Activated CD8-positive, alpha-beta memory T cell treated with anti-CD3 and anti-CD28 coated beads for 24 hours (primary cell): ENCODE measurements around the gene TGFBR3.

ENCODE experiments used
- DNase-seq: peaks from one replicate; pipeline ENCODE4 v3.0.0-alpha.2; 2020

The TGFBR3 gene

DNA sequence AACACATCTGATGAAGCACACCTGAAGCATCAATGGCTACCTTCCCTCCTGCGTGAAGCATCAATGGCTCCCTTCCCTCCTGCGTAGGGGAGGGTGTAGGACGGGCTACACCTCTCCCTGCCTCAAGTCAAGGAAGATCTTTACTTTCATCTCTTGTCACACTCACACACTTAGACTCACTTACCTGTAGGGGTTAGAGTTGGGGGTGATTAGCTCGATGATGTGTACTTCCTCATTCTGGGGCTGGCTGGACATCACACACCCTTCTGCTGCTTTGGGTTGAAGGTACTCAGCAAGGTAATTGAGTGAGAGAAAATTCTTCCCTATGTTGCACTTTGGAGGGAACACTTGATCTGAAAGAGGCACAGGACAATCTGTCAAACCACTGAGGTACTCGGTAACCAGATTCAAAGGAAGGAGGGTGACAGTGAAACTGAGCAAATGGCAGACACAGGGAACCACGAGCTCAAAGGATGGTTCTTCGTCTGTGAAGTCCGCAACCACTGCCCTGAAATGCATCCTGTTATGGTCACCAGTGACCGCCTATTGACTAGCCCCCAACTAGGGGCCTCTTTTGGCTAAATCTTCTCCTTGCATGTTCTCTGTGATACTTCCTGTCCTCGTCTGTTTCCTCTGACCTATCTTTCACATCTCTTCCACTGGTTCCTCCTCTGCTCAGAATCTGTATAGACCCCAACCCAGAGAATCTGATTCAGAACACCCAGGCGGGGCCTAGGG lies 156.2 kb downstream of the TGFBR3 start:
- no peak for DNase-seq

DNA sequence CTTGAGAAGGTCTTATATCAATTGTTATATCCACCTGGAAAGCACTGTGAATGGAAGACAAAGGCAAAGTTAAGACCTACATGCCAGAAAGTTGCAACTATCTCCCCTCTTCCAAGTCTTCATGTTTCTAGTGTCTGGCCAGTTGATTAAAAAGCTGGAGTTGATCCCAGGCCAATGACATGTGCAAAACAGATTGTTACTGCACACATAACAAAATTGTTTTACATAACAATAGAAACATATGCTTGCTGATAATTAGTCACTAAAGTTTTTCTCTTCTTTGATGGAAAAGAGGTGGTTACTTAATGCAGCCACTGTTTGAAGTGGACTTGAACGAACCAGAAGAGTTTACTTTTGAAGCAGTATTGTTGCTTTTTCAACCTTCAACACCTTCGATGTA lies 158.2 kb downstream of the TGFBR3 start:
- DNase-seq: no peak

DNA sequence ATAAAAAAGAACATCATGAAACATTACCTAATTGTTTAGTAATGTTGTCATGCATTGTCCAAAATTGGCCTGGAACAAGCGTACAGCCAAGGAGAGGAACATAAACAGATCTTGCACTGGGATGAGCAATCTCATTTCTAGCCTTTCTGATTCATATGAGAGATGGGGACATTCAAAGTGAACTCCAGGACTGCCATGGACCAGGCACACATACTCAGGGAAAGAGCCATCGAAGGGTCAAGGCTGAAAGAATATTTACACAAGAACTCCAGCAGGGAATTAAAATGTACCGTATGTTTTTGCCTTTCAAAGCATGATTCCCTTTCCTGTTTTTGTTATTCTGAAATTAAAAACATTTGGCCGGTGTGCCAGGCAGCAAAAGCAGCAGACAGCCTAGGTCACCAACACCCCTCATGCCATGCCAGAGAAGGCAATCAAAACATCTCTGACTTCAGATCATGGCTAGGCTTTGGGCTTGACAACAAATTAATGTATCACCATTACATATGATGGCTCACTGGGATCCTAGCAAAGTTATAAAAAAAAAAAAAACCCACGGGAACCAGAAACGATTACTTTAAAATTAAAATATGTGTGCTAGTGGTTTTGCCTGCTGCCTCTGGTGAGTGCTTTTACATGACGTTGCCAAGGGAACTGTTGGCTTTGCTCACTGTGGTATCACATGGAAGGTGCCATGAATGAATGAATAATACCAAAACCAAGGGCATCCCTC lies 159.8 kb downstream of the TGFBR3 start:
- no peak for DNase-seq

DNA sequence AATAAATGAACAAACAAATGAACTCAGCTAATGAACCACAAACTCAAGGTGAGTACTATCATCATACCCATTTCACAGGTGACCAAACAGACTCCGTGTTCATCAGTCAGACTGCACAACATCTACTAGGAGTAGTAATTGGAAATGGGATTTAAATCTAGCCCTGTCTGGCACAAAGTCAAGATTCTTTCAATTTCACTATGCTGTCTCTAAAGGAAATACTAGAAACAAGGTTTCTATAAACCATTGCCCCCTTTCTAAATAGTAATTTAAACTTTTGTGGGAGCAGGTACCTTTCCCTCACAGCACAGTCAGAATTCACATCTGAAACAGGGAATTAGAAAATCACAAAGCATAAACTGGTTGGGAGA lies 160.3 kb downstream of the TGFBR3 start:
- DNase-seq: no peak

DNA sequence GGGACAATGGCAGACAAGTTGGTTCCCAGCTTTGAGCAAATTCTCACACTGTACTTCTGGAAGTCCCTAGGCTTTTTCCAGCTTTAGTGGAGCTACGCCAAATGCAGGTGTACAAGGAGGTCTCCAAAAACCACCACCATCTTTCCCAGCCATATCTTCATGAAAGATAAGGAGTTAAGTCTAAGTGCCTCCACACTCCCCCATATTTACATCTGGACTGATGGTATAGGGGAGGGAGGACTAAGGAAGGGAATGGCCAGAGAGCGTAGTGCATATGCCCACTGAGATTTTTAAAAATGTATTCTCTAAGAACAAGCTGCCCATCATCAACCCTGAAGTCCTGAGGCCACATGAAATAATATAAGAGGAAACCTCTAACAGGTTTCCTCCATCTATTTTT lies 161.3 kb downstream of the TGFBR3 start:
- DNase-seq: no peak

- no peak for DNase-seq
These were observed 161.7 kb downstream of the TGFBR3 start for GRCh38 chr1:91724231-91724630.

GRCh38 chr1:91720044-91720443 lies 165.9 kb downstream of the TGFBR3 start:
- no peak for DNase-seq

GRCh38 chr1:91718877-91719276 lies 167.1 kb downstream of the TGFBR3 start:
- DNase-seq: no peak

- no peak for DNase-seq
These were observed 167.6 kb downstream of the TGFBR3 start for GRCh38 chr1:91718368-91718767.

- no peak for DNase-seq
These were observed 168.1 kb downstream of the TGFBR3 start for GRCh38 chr1:91717839-91718238.

- DNase-seq: no peak
These were observed 169.6 kb downstream of the TGFBR3 start for GRCh38 chr1:91716339-91716738.

DNA sequence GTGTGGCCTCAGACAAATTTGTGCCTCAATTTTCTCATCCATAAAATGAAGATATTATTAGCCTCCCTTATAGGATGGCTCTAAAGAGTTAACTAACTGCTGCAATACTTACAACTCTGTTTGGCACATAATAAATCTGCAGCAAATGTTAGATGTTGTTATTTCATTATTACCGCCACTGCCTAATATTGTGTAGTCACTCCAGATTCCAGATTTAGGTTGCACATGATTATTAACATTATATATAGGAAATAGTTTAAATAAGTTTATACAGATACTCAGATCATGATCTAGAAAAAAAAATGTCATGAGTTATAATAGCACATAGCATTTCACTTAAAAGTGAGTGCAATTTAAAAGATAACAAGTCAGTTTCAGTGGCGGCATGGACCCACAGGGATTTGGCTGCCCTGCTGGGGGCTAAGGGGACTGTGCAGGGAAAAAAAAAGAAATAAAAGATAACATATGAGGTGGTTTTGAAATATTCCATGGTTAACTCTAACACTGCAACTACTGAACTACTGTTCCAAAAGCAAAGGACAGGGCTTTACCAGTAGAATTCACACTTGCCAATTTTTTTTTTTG lies 170.4 kb downstream of the TGFBR3 start:
- DNase-seq: no peak

DNA sequence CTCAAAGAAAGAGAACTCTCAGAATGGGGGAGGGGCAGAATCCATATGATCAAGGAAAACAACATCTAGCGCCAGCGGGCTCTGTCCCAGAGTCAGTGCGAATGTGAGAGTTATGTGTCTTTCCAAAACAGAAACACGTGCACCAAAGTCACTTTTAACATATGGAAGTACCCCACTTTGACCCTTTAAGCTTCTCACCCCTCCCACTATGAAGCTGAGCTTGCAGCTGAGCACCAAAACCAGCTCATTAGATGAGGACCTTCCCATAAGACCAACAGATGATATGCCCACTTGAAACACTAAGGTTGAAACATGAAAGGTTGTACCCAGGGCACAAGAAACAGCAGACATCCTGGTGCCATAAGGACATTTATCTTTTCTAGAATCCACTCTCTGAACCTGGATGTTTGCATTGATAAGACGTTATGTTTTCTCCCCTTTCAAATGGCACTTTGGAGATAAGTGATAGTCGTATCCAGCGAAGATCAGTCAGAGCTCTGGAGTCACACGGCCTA lies 171.0 kb downstream of the TGFBR3 start:
- DNase-seq: no peak

DNA sequence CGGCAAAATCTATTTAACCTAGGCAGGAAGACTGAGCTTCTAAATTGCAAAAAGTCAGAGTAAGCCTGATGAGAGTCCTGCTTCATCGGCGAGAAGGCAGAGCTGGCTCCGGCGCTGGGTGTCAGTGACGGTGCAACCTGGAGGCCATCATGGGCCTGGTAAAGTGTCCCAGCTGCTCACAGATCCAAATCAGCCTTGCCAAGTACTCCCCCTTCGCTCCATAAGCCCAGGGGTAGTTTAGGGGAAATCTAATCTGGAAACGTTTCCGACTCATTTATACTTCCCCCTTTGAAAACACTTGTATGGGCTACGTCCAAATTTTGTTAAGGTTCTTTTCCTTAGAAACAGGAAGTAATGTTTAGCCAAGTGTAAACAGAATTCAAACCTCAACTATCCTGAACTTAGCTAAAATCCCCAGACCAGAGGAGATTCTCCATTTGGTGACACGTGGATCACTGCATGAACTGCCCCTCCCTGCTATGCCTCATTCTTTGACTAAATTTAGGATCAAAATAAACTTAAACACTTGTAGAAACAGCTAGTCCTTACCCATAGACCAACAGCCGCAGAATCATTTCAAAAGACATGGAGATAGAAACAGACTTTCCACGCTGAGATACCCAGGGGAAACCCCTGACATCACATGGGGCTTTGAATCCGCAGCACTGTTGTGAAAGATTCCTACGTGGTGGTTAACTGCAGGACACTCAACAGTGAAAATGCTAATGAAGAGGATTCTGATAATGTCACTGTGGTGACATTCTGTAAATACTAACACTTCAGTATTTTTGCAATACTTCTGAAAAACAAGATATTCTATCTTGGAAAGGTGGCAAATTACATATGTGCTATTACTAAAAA lies 172.7 kb downstream of the TGFBR3 start:
- DNase-seq: no peak

DNA sequence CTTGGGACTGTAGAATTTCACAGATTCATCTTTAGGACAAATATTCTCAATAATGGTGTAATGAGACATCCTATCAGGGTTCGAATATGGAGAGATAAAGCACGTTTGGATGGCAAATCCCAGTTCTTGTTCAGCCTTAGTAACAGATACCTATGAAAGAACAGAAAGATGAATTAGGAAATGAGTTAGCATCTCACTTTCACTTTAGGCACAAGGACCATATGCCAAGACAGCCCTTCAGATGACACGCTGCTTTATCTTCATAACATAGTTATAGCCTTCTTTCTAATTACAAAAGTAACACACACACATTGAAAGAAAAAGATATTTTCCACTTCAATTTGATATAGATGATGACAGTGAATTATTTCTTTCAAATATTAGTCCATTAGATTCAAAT lies 173.6 kb downstream of the TGFBR3 start:
- DNase-seq: no peak

DNA sequence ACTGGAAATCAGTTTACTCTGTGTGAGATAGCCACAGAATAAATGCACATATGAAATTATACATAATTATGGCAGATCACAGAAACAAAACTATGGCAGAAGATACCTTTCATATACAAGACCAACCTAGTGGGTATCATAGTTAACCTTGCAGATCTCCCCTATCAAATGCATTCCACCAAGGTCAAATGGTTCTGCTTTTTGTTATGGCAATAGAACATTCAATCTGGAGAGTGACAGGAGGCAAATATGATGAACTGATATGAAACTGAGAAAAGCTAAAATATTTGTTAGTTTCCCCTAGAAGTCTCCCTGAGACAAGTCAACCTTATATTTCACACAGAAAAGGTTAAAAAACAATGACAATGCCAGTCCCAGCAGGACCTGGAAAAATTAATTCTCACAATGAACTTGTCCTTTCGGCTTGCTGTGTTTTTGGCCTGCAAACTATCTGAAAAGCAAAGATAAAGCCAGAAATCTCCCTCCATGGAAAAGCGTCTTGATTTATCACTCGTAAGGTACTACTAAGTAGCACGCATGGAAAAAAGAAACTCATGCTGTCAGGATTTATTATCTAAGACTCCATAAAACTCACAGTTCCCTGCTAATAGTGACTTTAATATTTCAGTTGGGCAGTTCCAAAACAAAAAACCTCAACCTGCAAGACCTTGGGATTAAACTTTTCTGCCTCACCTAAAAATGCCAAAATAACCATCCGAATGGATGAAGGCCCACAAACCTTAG lies 174.3 kb downstream of the TGFBR3 start:
- no peak for DNase-seq

GRCh38 chr1:91710261-91710660 lies 175.7 kb downstream of the TGFBR3 start:
- DNase-seq: no peak

- DNase-seq: no peak
These were observed 177.3 kb downstream of the TGFBR3 start for GRCh38 chr1:91708691-91709090.

GRCh38 chr1:91707890-91708218 lies 178.1 kb downstream of the TGFBR3 start:
- DNase-seq: no peak

DNA sequence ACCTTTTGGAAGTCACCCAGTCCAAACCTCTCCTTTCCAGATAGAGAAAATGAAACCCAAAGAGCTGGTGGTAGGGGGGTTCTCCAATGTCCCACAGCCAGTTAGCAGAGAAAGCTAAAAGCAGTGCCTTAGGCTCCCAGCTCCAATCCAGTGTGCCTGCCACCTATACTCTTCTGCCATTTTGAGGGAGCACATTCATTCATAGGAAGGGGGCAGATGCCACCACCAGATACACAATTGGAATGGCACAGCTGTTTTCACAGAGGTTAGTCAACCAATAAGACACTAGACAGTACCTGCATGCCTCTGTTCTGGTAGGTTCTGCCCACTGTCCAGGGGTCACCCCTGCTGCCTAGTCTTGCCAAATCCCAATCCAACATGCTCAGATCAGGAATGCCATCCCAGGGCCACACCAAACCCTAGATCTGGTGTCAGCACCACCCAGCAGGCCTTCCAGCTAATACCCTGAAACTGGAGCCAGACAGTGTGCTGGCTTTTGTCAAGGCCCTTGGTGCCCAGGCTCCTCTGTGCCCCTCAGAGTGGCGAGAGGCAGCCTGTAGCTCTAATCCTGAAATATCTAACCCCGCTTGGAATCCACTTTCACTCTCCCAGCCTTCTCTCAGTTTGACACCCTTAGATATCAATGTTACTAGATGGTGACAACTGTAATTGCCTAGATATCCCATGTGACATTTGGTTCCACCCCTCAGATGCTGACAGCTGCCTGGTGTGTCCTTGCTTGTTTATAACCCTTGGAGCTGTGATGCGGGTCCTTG lies 178.6 kb downstream of the TGFBR3 start:
- no peak for DNase-seq

DNA sequence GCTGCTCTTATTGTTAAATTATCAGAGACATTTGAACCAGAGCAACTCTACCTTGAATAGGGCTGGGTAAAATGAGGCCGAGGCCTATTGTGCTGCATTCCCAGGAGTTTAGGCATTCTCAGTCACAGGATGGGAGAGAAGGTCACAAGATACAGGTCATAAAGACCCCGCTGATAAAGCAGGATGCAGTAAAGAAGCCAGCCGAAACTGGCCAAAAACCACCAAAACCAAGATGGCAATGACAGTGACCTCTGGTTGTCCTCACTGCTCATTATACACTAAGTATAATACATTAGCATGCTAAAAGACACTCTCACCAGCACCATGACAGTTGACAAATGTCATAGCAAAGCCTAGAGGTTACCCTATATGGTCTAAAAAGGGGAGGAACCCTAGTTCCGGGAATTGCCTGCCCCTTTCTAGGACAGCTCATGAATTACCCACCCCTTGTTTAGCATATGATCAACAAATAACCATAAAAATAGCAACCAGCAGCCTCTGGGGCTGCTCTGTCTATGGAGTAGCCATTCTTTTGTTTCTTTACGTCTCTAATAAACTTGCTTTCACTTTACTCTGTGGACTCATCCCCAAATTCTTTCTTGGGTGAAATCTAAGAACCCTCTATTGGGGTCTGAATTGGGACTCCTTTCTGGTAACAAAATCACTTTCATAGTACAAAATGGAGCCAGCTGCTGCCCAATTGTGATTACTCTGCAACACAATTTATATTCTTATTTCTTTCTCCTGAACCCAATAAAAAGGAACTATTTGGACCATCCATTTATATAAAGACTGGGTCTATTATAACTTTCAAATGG lies 179.6 kb downstream of the TGFBR3 start:
- DNase-seq: no peak
